ENCODE measurements around the gene ZMYND11.

- TF ChIP-seq, protein P1, sequence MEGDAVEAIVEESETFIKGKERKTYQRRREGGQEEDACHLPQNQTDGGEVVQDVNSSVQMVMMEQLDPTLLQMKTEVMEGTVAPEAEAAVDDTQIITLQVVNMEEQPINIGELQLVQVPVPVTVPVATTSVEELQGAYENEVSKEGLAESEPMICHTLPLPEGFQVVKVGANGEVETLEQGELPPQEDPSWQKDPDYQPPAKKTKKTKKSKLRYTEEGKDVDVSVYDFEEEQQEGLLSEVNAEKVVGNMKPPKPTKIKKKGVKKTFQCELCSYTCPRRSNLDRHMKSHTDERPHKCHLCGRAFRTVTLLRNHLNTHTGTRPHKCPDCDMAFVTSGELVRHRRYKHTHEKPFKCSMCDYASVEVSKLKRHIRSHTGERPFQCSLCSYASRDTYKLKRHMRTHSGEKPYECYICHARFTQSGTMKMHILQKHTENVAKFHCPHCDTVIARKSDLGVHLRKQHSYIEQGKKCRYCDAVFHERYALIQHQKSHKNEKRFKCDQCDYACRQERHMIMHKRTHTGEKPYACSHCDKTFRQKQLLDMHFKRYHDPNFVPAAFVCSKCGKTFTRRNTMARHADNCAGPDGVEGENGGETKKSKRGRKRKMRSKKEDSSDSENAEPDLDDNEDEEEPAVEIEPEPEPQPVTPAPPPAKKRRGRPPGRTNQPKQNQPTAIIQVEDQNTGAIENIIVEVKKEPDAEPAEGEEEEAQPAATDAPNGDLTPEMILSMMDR (IDR thresholded peaks at IDR 0.05), result no peak
- TF ChIP-seq EP300 (IDR thresholded peaks at IDR 0.05), result no peak
Observed at GRCh38 chr10:282294-283139, 147.3 kb downstream of the ZMYND11 start.

Data from stomach (tissue), 4 donors.